HepG2 (cell line): ENCODE data around the gene NUP88. TPM values are rescaled to one million over a fixed set of nuclear protein-coding genes. Genes with fewer than 3 reads are reported as not detected.

ENCODE experiments used
- DMAP1 ChIP-seq: IDR thresholded peaks from 2 replicates; pipeline ENCODE4 v1.6.1; 2016
- EP300 ChIP-seq, 3 experiments: sonication (generic) in 1 of 3; formaldehyde crosslinking in 1 of 3; IDR thresholded peaks; 2 replicates each; pipeline versions ENCODE4 v1.5.1 to v1.6.1; 2011 to 2020; ENCODE audit warnings: low read depth in 2 of 3, low read length in 2 of 3, borderline replicate concordance in 1 of 3, improper control_type of control experiment in 1 of 3, mild to moderate bottlenecking in 1 of 3, missing genetic modification reagents in 1 of 3, moderate library complexity in 1 of 3
- FOXA1 ChIP-seq, 2 experiments: fragments of 450-650 bp in 1 of 2; sonication (generic) in 1 of 2; formaldehyde crosslinking in 1 of 2; IDR thresholded peaks; 2 replicates each; pipeline versions ENCODE4 v1.4.0 to v1.6.1; 2016 to 2020; ENCODE audit warnings: missing genetic modification reagents in 1 of 2
- HMG20B ChIP-seq: conservative IDR thresholded peaks from 2 replicates; pipeline ENCODE4 v1.6.1; 2016; ENCODE audit warnings: missing genetic modification reagents, missing compliant biosample characterization
- JUN ChIP-seq: sonication (generic); formaldehyde crosslinking; IDR thresholded peaks from 2 replicates; pipeline ENCODE4 v1.4.0; 2020; ENCODE audit warnings: mild to moderate bottlenecking, missing genetic modification reagents
- NR3C1 ChIP-seq: sonication (generic); formaldehyde crosslinking; IDR thresholded peaks from 2 replicates; pipeline ENCODE4 v1.4.0; 2020; ENCODE audit warnings: missing genetic modification reagents
- RXRA ChIP-seq: sonication (generic); formaldehyde crosslinking; IDR thresholded peaks from 2 replicates; pipeline ENCODE4 v1.5.1; 2020; ENCODE audit warnings: missing genetic modification reagents
- SCMH1 ChIP-seq: sonication (generic); formaldehyde crosslinking; IDR thresholded peaks from 2 replicates; pipeline ENCODE4 v1.9.0; 2021; ENCODE audit warnings: missing genetic modification reagents, mild to moderate bottlenecking, borderline replicate concordance
- TARDBP ChIP-seq: sonication (generic); formaldehyde crosslinking; IDR thresholded peaks from 2 replicates; pipeline ENCODE4 v1.8.0; 2022; ENCODE audit warnings: mild to moderate bottlenecking, missing genetic modification reagents
- U2AF2 ChIP-seq: fragments of 200-400 bp; formaldehyde crosslinking; IDR thresholded peaks from 2 replicates; pipeline ENCODE4 v1.6.1; 2017; ENCODE audit warnings: low read depth, mild to moderate bottlenecking, low read length
- ZFP41 ChIP-seq: sonication (generic); formaldehyde crosslinking; IDR thresholded peaks from 2 replicates; pipeline ENCODE4 v1.4.0; 2020; ENCODE audit warnings: mild to moderate bottlenecking, missing genetic modification reagents, borderline replicate concordance
- ZNF281 ChIP-seq: sonication (generic); formaldehyde crosslinking; IDR thresholded peaks from 2 replicates; pipeline ENCODE4 v1.4.0; 2020; ENCODE audit warnings: missing genetic modification reagents, borderline replicate concordance
- ZNF484 ChIP-seq: sonication (generic); formaldehyde crosslinking; IDR thresholded peaks from 2 replicates; pipeline ENCODE4 v1.5.1; 2020; ENCODE audit warnings: mild to moderate bottlenecking, low read depth, missing genetic modification reagents, borderline replicate concordance
- ZNF496 ChIP-seq: sonication (generic); formaldehyde crosslinking; IDR thresholded peaks from 2 replicates; pipeline ENCODE4 v1.8.1; 2023; ENCODE audit warnings: mild to moderate bottlenecking, moderate library complexity, missing genetic modification reagents; ENCODE audit not compliant: insufficient replicate concordance
- ZNF562 ChIP-seq: sonication (generic); formaldehyde crosslinking; IDR thresholded peaks from 2 replicates; pipeline ENCODE4 v1.8.0; 2022; ENCODE audit warnings: missing genetic modification reagents, borderline replicate concordance
- ZNF891 ChIP-seq: sonication (generic); formaldehyde crosslinking; IDR thresholded peaks from 2 replicates; pipeline ENCODE4 v1.5.0; 2020; ENCODE audit warnings: mild to moderate bottlenecking, missing genetic modification reagents
- polyA plus RNA-seq, 8 experiments: library from polyadenylated mRNA; depleted of rRNA in 3 of 8; stranded (reverse) in 7 of 8; unstranded in 1 of 8; fragments of >200 nt; fragmentation: Illumina TruSeq in 4 of 8; extraction: Trizol in 4 of 8; gene quantifications; 2 replicates each; pipeline versions ENCODE4 v1.2.1 to v1.2.3, GENCODE V29; 2011 to 2016; ENCODE audit warnings: low read depth in 4 of 8, missing spikeins in 1 of 8, mixed read lengths in 1 of 8; ENCODE audit not compliant: insufficient read depth in 1 of 8
- total RNA-seq, 5 experiments: library from RNA; depleted of rRNA; stranded (reverse); fragments of >200 nt; fragmentation: Illumina TruSeq; extraction: Trizol; gene quantifications; 2 replicates each; pipeline ENCODE4 v1.2.3, GENCODE V29; 2016; ENCODE audit warnings: low read depth in 1 of 5
- TF ChIP-seq, protein P1 (sequence below), 2 experiments: IDR thresholded peaks; 2 replicates each; pipeline ENCODE4 v1.6.1; 2011 to 2012; ENCODE audit warnings: low read length in 2 of 2, borderline replicate concordance in 1 of 2, low read depth in 1 of 2, mild to moderate bottlenecking in 1 of 2, moderate library complexity in 1 of 2
- TF ChIP-seq, protein P2 (sequence below): sonication (generic); formaldehyde crosslinking; IDR thresholded peaks from 2 replicates; pipeline ENCODE4 v1.8.0; 2022; ENCODE audit warnings: missing genetic modification reagents, low read depth, mild to moderate bottlenecking, borderline replicate concordance
- TF ChIP-seq, protein P3 (sequence below): sonication (generic); formaldehyde crosslinking; IDR thresholded peaks from 2 replicates; pipeline ENCODE4 v1.9.0; 2021; ENCODE audit warnings: missing genetic modification reagents, borderline replicate concordance
- TF ChIP-seq, protein P4 (sequence below): sonication (generic); formaldehyde crosslinking; IDR thresholded peaks from 2 replicates; pipeline ENCODE4 v1.4.0; 2020; ENCODE audit warnings: mild to moderate bottlenecking, missing genetic modification reagents

NUP88 gene
- total and polyA plus RNA-seq, 2 of the 13 experiments (the other 11 are each of a cell fraction or from before 2014, with no cell fraction given): 48.2 to 130 TPM

DNA sequence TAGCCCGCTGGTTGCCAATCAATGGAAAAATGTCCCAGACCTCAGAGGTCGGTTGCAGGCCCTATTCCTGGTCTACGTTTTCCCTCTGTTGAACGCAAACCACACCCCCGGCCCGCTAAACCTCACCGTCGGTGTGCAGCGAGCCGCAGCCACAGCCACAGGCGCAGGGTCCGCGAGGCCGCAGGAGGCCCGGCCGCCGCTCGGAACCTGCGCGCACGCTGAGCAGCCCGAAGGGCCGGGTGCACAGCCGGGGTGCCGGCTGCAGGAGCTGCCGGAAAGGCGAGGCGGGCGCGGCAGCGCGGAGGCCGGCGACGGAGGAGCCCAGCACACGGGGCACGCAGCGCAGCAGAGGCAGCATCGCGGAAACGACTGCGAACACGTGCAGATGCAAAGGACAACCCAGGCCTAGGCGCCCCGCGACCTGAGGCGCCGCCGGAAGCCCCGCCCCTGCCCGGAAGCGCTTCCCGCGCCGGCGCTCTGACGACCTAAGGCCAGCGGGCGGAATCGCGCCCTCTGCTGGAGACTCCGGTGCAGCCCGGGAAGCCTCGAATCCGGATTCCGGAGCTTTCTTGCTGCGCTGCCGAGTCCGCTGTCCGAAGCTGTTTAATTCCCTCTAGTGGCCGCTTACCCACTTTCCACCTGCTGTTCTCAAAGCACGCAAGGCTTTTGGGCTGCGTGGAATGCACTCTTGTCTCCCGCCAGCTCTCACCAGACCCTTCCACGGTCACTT is 19.4 kb upstream of the NUP88 start, which contains the start of gene C1QBP (continued):
- TF ChIP-seq, protein P1, sequence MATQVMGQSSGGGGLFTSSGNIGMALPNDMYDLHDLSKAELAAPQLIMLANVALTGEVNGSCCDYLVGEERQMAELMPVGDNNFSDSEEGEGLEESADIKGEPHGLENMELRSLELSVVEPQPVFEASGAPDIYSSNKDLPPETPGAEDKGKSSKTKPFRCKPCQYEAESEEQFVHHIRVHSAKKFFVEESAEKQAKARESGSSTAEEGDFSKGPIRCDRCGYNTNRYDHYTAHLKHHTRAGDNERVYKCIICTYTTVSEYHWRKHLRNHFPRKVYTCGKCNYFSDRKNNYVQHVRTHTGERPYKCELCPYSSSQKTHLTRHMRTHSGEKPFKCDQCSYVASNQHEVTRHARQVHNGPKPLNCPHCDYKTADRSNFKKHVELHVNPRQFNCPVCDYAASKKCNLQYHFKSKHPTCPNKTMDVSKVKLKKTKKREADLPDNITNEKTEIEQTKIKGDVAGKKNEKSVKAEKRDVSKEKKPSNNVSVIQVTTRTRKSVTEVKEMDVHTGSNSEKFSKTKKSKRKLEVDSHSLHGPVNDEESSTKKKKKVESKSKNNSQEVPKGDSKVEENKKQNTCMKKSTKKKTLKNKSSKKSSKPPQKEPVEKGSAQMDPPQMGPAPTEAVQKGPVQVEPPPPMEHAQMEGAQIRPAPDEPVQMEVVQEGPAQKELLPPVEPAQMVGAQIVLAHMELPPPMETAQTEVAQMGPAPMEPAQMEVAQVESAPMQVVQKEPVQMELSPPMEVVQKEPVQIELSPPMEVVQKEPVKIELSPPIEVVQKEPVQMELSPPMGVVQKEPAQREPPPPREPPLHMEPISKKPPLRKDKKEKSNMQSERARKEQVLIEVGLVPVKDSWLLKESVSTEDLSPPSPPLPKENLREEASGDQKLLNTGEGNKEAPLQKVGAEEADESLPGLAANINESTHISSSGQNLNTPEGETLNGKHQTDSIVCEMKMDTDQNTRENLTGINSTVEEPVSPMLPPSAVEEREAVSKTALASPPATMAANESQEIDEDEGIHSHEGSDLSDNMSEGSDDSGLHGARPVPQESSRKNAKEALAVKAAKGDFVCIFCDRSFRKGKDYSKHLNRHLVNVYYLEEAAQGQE (IDR thresholded peaks at IDR 0.05; ENCODE audit: borderline replicate concordance in 1 of 2, low read depth in 1 of 2, low read length in 2 of 2): peak in 1 of 2 experiments; percentile 37; a peak in 1 of 4 replicates
- TF ChIP-seq HMG20B (CRISPR knock-in tag) (no peak; the same call in 1 of the 2 replicates), ZNF484 (CRISPR knock-in tag) (no peak), FOXA1 (IDR thresholded peaks at IDR 0.05) (no peak), FOXA1 (CRISPR knock-in tag; IDR thresholded peaks at IDR 0.05) (no peak), TARDBP (CRISPR knock-in tag) (no peak; the same call in 1 of the 2 replicates), ZNF281 (CRISPR knock-in tag) (peak; percentile 48; the same call in 1 of the 2 replicates), U2AF2 (no peak), JUN (CRISPR knock-in tag) (no peak), ZNF562 (CRISPR knock-in tag) (peak; percentile 72; the same call in 1 of the 2 replicates), RXRA (CRISPR knock-in tag) (peak; percentile 76), ZNF891 (CRISPR knock-in tag) (no peak), DMAP1 (CRISPR knock-in tag) (peak; percentile 94), EP300 (IDR thresholded peaks at IDR 0.05; ENCODE audit: low read depth in 2 of 2, low read length in 2 of 2) (0 out of 4 replicates have a peak, but pooled peaks of 1 of the 2 experiments have one; percentile 19), EP300 (CRISPR knock-in tag; IDR thresholded peaks at IDR 0.05; ENCODE audit: borderline replicate concordance) (no peak), ZFP41 (CRISPR knock-in tag) (no peak), ZNF496 (CRISPR knock-in tag) (no peak), SCMH1 (CRISPR knock-in tag) (no peak), NR3C1 (CRISPR knock-in tag) (no peak)
- TF ChIP-seq, protein P2, sequence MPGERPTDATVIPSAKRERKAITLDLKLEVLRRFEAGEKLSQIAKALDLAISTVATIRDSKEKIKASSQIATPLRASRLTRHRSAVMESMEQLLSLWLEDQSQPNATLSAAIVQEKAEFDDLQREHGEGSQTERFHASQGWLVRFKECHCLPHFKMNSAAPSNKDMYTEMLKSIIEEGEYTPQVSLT: no peak
- TF ChIP-seq, protein P3, sequence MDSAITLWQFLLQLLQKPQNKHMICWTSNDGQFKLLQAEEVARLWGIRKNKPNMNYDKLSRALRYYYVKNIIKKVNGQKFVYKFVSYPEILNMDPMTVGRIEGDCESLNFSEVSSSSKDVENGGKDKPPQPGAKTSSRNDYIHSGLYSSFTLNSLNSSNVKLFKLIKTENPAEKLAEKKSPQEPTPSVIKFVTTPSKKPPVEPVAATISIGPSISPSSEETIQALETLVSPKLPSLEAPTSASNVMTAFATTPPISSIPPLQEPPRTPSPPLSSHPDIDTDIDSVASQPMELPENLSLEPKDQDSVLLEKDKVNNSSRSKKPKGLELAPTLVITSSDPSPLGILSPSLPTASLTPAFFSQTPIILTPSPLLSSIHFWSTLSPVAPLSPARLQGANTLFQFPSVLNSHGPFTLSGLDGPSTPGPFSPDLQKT: no peak
- TF ChIP-seq, protein P4, sequence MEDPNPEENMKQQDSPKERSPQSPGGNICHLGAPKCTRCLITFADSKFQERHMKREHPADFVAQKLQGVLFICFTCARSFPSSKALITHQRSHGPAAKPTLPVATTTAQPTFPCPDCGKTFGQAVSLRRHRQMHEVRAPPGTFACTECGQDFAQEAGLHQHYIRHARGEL (CRISPR knock-in tag): no peak
